Thymus (tissue), 11 donors: ENCODE measurements around the gene B3GAT1. TPM values are rescaled to one million over a fixed set of nuclear protein-coding genes. Genes with fewer than 3 reads are reported as not detected.

Experiments
- DNase-seq, 9 donors: peaks; one replicate each; pipeline ENCODE4 v3.0.0-alpha.2; 2013; ENCODE audit warnings: low spot score in 9 of 9, low read depth in 6 of 9, missing footprints in 1 of 9
- H3K27ac ChIP-seq, 2 donors: one replicate each; pipeline ENCODE4 v1.5.1; 2013; ENCODE audit warnings: control low read depth in 1 of 2, low read depth in 1 of 2, low read length in 1 of 2, mild to moderate bottlenecking in 1 of 2, moderate library complexity in 1 of 2
- H3K27me3 ChIP-seq, 2 donors: one replicate each; pipeline ENCODE4 v1.5.1; 2013; ENCODE audit warnings: low read length in 1 of 2; ENCODE audit not compliant: control insufficient read depth in 2 of 2, insufficient read depth in 1 of 2
- H3K36me3 ChIP-seq, 2 donors: one replicate each; pipeline ENCODE4 v1.5.1; 2013; ENCODE audit warnings: low read length in 1 of 2, mild to moderate bottlenecking in 1 of 2, moderate library complexity in 1 of 2; ENCODE audit not compliant: control insufficient read depth in 2 of 2, insufficient read depth in 2 of 2
- H3K4me1 ChIP-seq, 2 donors: one replicate each; pipeline ENCODE4 v1.5.1; 2013; ENCODE audit warnings: low read length in 2 of 2; ENCODE audit not compliant: control insufficient read depth in 2 of 2, insufficient read depth in 2 of 2
- H3K4me3 ChIP-seq, 2 donors: one replicate each; pipeline ENCODE4 v1.5.1; 2013; ENCODE audit warnings: low read length in 2 of 2, control low read depth in 1 of 2, mild to moderate bottlenecking in 1 of 2
- H3K9me3 ChIP-seq, 2 donors: one replicate each; pipeline ENCODE4 v1.5.1; 2013; ENCODE audit warnings: low read length in 1 of 2, mild to moderate bottlenecking in 1 of 2; ENCODE audit not compliant: control insufficient read depth in 2 of 2, insufficient read depth in 1 of 2
- WGBS: extraction: QIAGEN DNeasy Blood & Tissue Kit; methylation state at CpG from one replicate; pipeline ENCODE4 v1.1.7; 2013; 5-methylcytosine and 5-hydroxymethylcytosine counted together
- polyA plus RNA-seq: library from polyadenylated mRNA; stranded (reverse); fragments of 200-250 nt; gene quantifications from one replicate; pipeline ENCODE4 v1.2.3, GENCODE V29; 2013
- total RNA-seq: library from RNA; stranded (reverse); fragments of 120-200 nt; gene quantifications from one replicate; pipeline ENCODE4 v1.2.4, GENCODE V29; 2013
- donor health status: healthy.

Gene B3GAT1
- total and polyA plus RNA-seq, 2 donors: 0.24 to 0.43 TPM

GRCh38 chr11:134390706-134391569, 21.1 kb downstream of the B3GAT1 start:
- 84% methylated on average over 15 of the region's 15 CpGs for WGBS
- DNase-seq: no peak
- Histone ChIP-seq H3K27ac (no peak overlapping the region), H3K27me3 (peaks cover 0 to 18% of the 10 kb centered on the region in 2 donors), H3K4me3 (no peak overlapping the region), H3K4me1 (peaks cover 0 to 14% of the 10 kb centered on the region in 2 donors), H3K9me3 (no peaks in the 10 kb centered on the region), H3K36me3 (no peaks in the 10 kb centered on the region)

GRCh38 chr11:134389464-134390180, 22.4 kb downstream of the B3GAT1 start:
- 96% methylated on average over 25 of the region's 25 CpGs for WGBS
- Histone ChIP-seq H3K36me3 (no peaks in the 10 kb centered on the region), H3K4me1 (peaks cover 0 to 20% of the 10 kb centered on the region in 2 donors), H3K27me3 (peaks cover 0 to 24% of the 10 kb centered on the region in 2 donors), H3K4me3 (no peak overlapping the region), H3K9me3 (no peaks in the 10 kb centered on the region), H3K27ac (no peak overlapping the region)
- no peak for DNase-seq

GRCh38 chr11:134388590-134388989, 23.5 kb downstream of the B3GAT1 start:
- Histone ChIP-seq H3K4me1 (peaks cover 0 to 20% of the 10 kb centered on the region in 2 donors), H3K9me3 (no peaks in the 10 kb centered on the region), H3K4me3 (no peak overlapping the region), H3K27me3 (peaks cover 0 to 25% of the 10 kb centered on the region in 2 donors), H3K36me3 (no peaks in the 10 kb centered on the region), H3K27ac (no peak overlapping the region)
- DNase-seq: no peak
- 95% methylated on average over 4 of the region's 4 CpGs for WGBS

- Histone ChIP-seq H3K4me1 (peaks cover 0 to 20% of the 10 kb centered on the region in 2 donors), H3K36me3 (no peaks in the 10 kb centered on the region), H3K4me3 (no peak overlapping the region), H3K27me3 (peaks cover 0 to 24% of the 10 kb centered on the region in 2 donors), H3K9me3 (no peaks in the 10 kb centered on the region), H3K27ac (no peak overlapping the region)
- WGBS: 96% methylated on average over 21 of the region's 21 CpGs
- DNase-seq: no peak
Observed at GRCh38 chr11:134387501-134387900, 24.5 kb downstream of the B3GAT1 start.

GRCh38 chr11:134386945-134387344, 25.1 kb downstream of the B3GAT1 start:
- DNase-seq: peak in 1 of 9 donors; percentile 6
- H3K4me1 ChIP-seq: peaks cover 0 to 20% of the 10 kb centered on the region in 2 donors
- H3K36me3 ChIP-seq: no peaks in the 10 kb centered on the region
- no peak overlapping the region for H3K27ac ChIP-seq
- H3K27me3 ChIP-seq: peaks cover 0 to 23% of the 10 kb centered on the region in 2 donors
- WGBS: 4% methylated on average over 6 of the region's 6 CpGs
- H3K4me3 ChIP-seq: no peak overlapping the region
- no peaks in the 10 kb centered on the region for H3K9me3 ChIP-seq

GRCh38 chr11:134385774-134386565, 26.1 kb downstream of the B3GAT1 start:
- no peaks in the 10 kb centered on the region for H3K36me3 ChIP-seq
- no peak overlapping the region for H3K4me3 ChIP-seq
- H3K4me1 ChIP-seq: peaks cover 0 to 20% of the 10 kb centered on the region in 2 donors
- peak overlapping the region in 1 of 2 donors; percentile 43 for H3K27ac ChIP-seq
- no peaks in the 10 kb centered on the region for H3K9me3 ChIP-seq
- H3K27me3 ChIP-seq: peaks cover 0 to 17% of the 10 kb centered on the region in 2 donors
- 73% methylated on average over 20 of the region's 20 CpGs for WGBS
- DNase-seq: peak in 3 of 9 donors; percentile 21 to 43 (median 26)

GRCh38 chr11:134385171-134385570, 26.9 kb downstream of the B3GAT1 start:
- 91% methylated on average over 15 of the region's 15 CpGs for WGBS
- Histone ChIP-seq H3K36me3 (no peaks in the 10 kb centered on the region), H3K27ac (no peak overlapping the region), H3K4me3 (no peak overlapping the region), H3K9me3 (no peaks in the 10 kb centered on the region), H3K4me1 (peaks cover 0 to 20% of the 10 kb centered on the region in 2 donors), H3K27me3 (peaks cover 0 to 11% of the 10 kb centered on the region in 2 donors)
- DNase-seq: no peak

- Histone ChIP-seq H3K27ac (no peak overlapping the region), H3K9me3 (no peaks in the 10 kb centered on the region), H3K27me3 (peaks cover 0 to 11% of the 10 kb centered on the region in 2 donors), H3K4me1 (peaks cover 0 to 20% of the 10 kb centered on the region in 2 donors), H3K36me3 (no peaks in the 10 kb centered on the region), H3K4me3 (no peak overlapping the region)
- no peak for DNase-seq
- 59% methylated on average over 14 of the region's 14 CpGs for WGBS
Observed at GRCh38 chr11:134384406-134384805, 27.6 kb downstream of the B3GAT1 start.
